NCI-H128 (cell line): ENCODE results near the gene IPO4.

ENCODE experiments used
- DNase-seq: peaks from one replicate; lab custom pipeline; 2025; ENCODE audit not compliant: unreplicated experiment; lab: John Stamatoyannopoulos, UW

IPO4 gene

DNA sequence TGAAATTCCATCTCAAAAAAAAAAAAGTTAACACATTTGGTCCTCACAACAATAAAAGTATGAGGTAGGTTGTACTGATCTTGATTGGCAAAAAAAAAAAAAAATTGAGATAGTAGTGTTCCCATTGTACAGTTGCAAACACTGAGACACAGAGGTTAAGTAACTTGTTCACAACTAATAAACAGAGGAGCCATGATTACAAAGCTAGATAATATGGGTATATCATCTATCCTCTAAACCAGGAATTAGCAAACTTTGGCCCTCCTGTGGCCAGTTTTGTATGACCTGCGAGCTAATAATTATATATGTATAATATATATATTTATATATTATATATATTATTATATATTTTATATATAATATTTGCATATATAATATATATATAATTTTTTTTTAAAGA, 54.9 kb downstream of the IPO4 start:
- DNase-seq: no peak

DNA sequence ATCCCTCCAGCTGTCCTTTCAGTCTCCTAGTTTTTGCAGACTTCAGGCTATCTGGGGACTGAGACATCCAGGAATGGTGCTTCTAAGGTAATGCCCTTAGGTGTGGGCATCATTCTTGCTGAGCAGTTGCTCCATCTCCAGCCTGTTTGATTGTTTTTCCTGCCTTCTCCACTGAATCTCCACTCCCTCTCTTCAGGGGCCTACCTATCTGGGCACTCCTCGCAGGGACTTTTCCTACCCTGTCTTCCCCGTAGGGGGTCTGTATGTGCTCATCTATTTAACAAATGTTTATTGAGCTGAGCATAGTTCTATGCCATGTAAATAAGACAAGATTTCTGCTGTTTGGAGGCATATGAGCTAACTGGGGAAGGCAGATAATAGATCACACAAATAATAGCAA, 55.6 kb downstream of the IPO4 start:
- DNase-seq: no peak

DNA sequence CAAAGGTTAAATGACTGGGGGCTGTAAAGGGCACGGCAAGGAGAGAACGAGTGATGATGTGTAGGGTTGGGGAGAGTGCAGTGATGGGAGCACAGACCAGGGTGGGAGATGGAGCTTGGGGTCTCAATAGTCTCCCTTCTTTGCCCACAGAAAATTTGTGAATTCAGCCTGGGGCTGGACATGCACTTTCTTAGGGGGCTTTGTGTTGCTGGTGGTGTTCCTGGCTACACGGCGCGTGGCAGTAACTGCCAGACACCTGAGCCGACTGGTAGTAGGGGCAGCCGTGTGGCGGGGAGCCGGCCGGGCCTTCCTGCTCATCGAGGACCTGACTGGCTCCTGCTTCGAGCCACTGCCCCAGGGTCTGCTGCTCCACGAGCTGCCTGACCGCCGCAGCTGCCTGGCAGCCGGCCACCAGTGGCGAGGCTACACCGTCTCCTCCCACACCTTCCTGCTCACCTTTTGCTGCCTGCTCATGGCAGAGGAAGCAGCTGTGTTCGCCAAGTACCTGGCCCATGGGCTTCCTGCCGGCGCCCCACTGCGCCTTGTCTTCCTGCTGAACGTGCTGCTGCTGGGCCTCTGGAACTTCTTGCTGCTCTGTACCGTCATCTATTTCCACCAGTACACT, 56.4 kb downstream of the IPO4 start:
- DNase-seq: no peak

DNA sequence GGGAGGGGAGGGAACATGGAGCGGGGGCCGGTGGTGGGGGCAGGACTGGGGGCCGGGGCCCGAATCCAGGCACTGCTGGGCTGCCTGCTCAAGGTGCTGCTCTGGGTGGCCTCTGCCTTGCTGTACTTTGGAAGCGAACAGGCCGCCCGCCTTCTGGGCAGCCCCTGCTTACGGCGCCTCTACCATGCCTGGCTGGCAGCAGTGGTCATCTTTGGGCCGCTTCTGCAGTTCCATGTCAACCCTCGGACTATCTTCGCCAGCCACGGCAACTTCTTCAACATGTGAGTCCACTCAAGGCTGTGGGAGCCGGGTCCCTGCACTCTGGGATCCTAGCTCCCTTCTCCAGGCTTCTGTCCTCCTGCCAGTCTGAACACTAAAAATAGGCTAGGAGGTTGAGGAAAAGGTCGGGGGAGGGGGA, 57.1 kb downstream of the IPO4 start:
- DNase-seq: no peak

DNA sequence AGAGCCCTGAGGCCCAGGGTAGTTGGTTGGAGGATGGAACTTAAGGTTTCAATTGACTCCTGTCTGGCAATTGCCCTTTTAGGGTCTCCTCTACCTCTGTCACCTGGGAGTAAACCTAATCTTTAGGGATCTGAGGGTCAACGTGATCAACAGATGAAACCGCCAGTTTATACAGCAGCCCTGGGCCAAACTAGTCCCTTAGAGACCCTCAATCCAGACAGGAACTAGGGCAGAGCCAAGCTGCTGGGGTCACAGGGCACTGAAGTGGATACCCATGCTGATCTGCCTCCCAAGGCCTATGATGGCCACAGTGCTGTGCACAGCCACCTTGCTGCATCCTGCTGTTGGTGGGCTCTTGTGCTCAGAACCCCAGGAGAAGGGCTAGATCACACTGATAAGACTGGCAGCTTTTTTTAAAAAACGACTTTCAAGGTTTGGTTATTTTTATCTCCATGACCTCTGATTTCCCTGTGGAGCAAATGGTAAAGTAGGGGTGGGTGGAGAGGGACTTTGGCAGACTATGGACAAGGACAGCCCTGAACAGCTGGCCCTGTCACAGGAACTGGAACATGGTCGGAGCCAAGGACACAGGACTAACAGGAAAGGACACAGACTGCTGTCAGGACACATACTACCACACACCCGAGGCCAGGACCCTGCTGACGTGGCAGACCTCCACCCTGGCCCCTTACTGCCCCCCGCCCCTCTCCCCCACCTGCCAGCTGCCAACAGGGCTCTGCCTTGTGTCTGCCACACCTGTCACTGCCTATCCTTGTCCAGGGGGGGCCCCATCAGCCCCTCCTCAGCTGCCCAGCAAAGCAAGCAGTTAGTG, 57.7 kb downstream of the IPO4 start:
- no peak for DNase-seq

DNA sequence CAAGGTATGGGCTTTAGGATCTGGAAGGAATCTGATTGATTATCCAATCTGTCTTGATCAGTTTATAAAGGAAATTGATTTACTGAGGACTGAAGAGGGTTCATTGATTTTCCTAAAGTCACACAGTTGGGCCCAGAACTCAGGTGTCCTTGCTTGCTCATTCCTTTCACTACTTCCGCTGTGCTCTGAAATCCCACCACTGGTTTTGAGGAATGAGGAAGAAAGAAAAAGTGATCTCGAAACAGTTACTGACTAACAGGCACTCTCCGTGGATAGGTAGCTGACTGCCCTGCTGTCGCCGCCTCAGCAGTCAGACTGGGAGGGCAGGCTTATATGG, 58.3 kb downstream of the IPO4 start, which contains the start of gene FITM1:
Gene FITM1 (plus strand): TSS at position 280 of the 337 bp plus-strand sequence. CDS start 905 bp downstream, outside the sequence.
- no peak for DNase-seq
